Sigmoid colon (tissue), 4 donors: ENCODE results near the gene LDLRAD3.
A peak's percentile ranks its signal among the peaks of the same experiment; 100 is the strongest.

ENCODE experiments used
- CTCF ChIP-seq, 4 experiments: fragments of 450-650 bp in 3 of 4; fragments of 200-600 bp in 1 of 4; IDR thresholded peaks; one replicate each; pipeline ENCODE4 v1.5.1; 2016 to 2019; ENCODE audit warnings: antibody characterized with exemption in 4 of 4, mild to moderate bottlenecking in 3 of 4, moderate library complexity in 2 of 4
- EP300 ChIP-seq, 4 donors: sonication (generic); formaldehyde crosslinking; IDR thresholded peaks; one replicate each; pipeline ENCODE4 v1.6.1; 2017; ENCODE audit warnings: antibody characterized with exemption in 4 of 4
- POLR2A ChIP-seq, 2 donors: fragments of 450-650 bp; IDR thresholded peaks; one replicate each; pipeline ENCODE4 v1.6.1; 2016; ENCODE audit warnings: antibody characterized with exemption in 2 of 2, mild to moderate bottlenecking in 2 of 2, moderate library complexity in 2 of 2
- POLR2AphosphoS5 ChIP-seq, 4 donors: sonication (generic); formaldehyde crosslinking; IDR thresholded peaks; one replicate each; pipeline ENCODE4 v1.6.1; 2017; ENCODE audit warnings: antibody characterized with exemption in 4 of 4

DNA sequence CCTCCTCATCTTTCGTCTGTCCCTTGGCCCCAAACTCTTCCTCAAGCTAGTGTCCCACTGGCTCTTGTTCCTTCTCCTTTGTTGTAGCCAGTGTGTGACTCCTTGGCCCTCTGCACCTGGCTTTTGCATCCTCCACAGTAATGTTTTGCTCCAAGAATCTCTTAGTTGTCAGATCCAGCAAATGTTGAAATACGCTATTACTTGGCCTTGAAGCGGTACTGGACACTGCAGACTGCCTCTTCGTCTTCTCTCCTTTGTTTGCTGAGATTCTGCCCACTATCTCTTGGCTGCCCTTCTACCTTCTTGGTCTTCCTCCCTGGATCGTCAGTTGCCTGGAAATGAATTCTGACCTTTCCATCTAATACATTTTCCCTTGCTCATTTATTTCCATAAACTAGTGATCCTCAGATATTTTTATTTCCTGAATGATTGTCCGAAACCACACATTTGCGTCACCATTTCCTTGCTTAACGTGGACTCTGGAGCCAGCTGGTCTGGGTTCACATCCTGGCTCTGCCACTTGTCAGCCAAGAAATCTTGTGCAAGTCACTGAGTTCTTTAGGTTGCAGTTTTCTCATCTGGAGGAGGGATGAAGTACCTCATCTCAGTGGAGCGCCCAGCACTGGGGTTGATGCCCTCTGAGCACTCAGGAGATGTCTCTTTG is 113.6 kb downstream of the LDLRAD3 start:
- TF ChIP-seq POLR2AphosphoS5 (IDR thresholded peaks at IDR 0.05) (peak in 3 of 4 donors; percentile 17 to 40 (median 34)), POLR2A (IDR thresholded peaks at IDR 0.05) (no peak), CTCF (IDR thresholded peaks at IDR 0.05) (no peak), EP300 (IDR thresholded peaks at IDR 0.05) (peak in 1 of 4 donors; percentile 18)
